HG03139 (cell line): ENCODE results near the gene GLMN.
"Not testable (repeated sequence)": the region's sequence is repeated elsewhere in the genome, so short reads cannot be mapped to it uniquely, and the experiment has no call there.

Experiments
- ATAC-seq: cut with Tn5 transposase; IDR thresholded peaks from one replicate; pipeline ENCODE4 v1.9.1; 2021; ENCODE audit not compliant: unreplicated experiment

The GLMN gene

GRCh38 chr1:92299477-92300150 is 827 bp upstream of the GLMN start:
- no peak for ATAC-seq

- ATAC-seq = no peak
These were observed 594 bp downstream of the GLMN start for GRCh38 chr1:92298213-92298572.

- ATAC-seq = no peak
These were observed 7.3 kb downstream of the GLMN start for GRCh38 chr1:92291372-92291999.

- ATAC-seq = not testable (repeated sequence)
These were observed 17.4 kb downstream of the GLMN start for GRCh38 chr1:92281411-92281810.

- ATAC-seq = not testable (repeated sequence)
These were observed 19.0 kb downstream of the GLMN start for GRCh38 chr1:92279781-92280180.

- no peak for ATAC-seq
These were observed 21.6 kb downstream of the GLMN start for GRCh38 chr1:92277105-92277723.

- ATAC-seq = no peak
These were observed 22.7 kb downstream of the GLMN start for GRCh38 chr1:92276082-92276481.

- no peak for ATAC-seq
These were observed 23.8 kb downstream of the GLMN start for GRCh38 chr1:92274939-92275338.

- no peak for ATAC-seq
These were observed 25.7 kb downstream of the GLMN start for GRCh38 chr1:92273039-92273438.

- no peak for ATAC-seq
These were observed 36.3 kb downstream of the GLMN start for GRCh38 chr1:92262516-92262915.

GRCh38 chr1:92259350-92259749 is 39.4 kb downstream of the GLMN start:
- ATAC-seq = no peak

- not testable (repeated sequence) for ATAC-seq
These were observed 44.1 kb downstream of the GLMN start for GRCh38 chr1:92254714-92255113.

- ATAC-seq = no peak
These were observed 54.4 kb downstream of the GLMN start for GRCh38 chr1:92244376-92244775.

- no peak for ATAC-seq
These were observed 58.8 kb downstream of the GLMN start for GRCh38 chr1:92240034-92240433.

GRCh38 chr1:92230736-92231135 is 68.1 kb downstream of the GLMN start:
- ATAC-seq = no peak

- no peak for ATAC-seq
These were observed 70.4 kb downstream of the GLMN start for GRCh38 chr1:92228401-92228800.

GRCh38 chr1:92219028-92219427 is 79.8 kb downstream of the GLMN start:
- ATAC-seq = no peak

GRCh38 chr1:92218559-92218958 is 80.2 kb downstream of the GLMN start:
- no peak for ATAC-seq

- ATAC-seq = no peak
These were observed 81.1 kb downstream of the GLMN start, which contains the start of gene C1orf146 for GRCh38 chr1:92217721-92218120. C1orf146 (plus strand) TSS chr1:92217915; CDS start chr1:92231421, 13,506 bp downstream.

- no peak for ATAC-seq
These were observed 87.6 kb downstream of the GLMN start for GRCh38 chr1:92211166-92211565.

GRCh38 chr1:92210701-92211100 is 88.1 kb downstream of the GLMN start:
- no peak for ATAC-seq

GRCh38 chr1:92203105-92203504 is 95.7 kb downstream of the GLMN start:
- ATAC-seq = no peak
